ENCODE measurements around the gene CLASP2.

- TF ChIP-seq CTCF (IDR thresholded peaks at IDR 0.05; ENCODE audit: insufficient read depth, low read depth, low read length) (no peak), EZH2 (IDR thresholded peaks at IDR 0.05; ENCODE audit: insufficient read depth, low read length) (no peak)
Measured at GRCh38 chr3:33582234-33582633, 135.8 kb downstream of the CLASP2 start.
